Measurements from ENCODE around the gene RNF25. TPM values are rescaled to one million over a fixed set of nuclear protein-coding genes. Genes with fewer than 3 reads are reported as not detected.

The RNF25 gene
- total and polyA plus RNA-seq, 2 of the 8 experiments (the other 6 are each of a cell fraction or from before 2014, with no cell fraction given) = 19.6 to 29.6 TPM

DNA sequence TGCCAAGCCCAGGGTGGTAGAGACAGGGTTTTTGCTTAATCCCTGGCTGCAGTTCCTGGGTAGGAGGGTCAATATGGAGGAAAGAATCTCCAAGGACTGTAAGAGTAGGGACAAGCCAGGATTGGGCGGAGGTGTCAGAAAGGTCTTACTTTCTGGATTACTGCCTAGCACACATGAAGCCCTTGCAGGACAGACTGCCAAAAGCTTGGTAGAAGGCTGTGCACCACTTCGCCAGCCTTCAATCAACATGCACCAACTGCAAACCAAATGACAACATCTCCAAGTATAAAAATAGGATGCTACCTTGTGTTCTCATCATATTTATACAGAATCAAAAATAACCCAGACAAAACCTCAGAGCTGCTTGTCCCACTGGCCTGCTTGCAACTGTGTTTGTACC is 16.1 kb downstream of the RNF25 start:
- Histone ChIP-seq H2BK5ac (ENCODE audit: low read depth, low read length) (no peak overlapping the region), H2BK12ac (ENCODE audit: low read depth, low read length) (no peak overlapping the region), H3K4me3 (ENCODE audit: extremely low read depth in 1 of 4, insufficient read depth in 2 of 4, low read depth in 3 of 4, low read length in 4 of 4) (no peak overlapping the region), H2BK15ac (ENCODE audit: low read length) (no peak overlapping the region), H2AK5ac (ENCODE audit: low read depth, low read length) (no peak overlapping the region), H3K23me2 (ENCODE audit: low read depth, low read length) (peaks cover 10% of the 10 kb centered on the region; the same call in 1 of the 2 replicates), H3K14ac (ENCODE audit: insufficient read length) (no peak overlapping the region), H3K9me3 (ENCODE audit: insufficient read depth in 2 of 2, low read depth in 1 of 2, low read length in 1 of 2) (no peaks in the 10 kb centered on the region), H2BK20ac (ENCODE audit: low read length) (no peak overlapping the region), H3K9ac (replicated peaks in 1 of 4; ENCODE audit: extremely low read depth in 1 of 4, low read depth in 3 of 4, low read length in 3 of 4) (no peak overlapping the region; a peak in 1 of 7 replicates), H3K56ac (replicated peaks; ENCODE audit: insufficient read length, low read depth, low read length) (no peak overlapping the region), H4K8ac (ENCODE audit: extremely low read depth, insufficient read depth, low read length) (no peak overlapping the region), H2BK120ac (replicated peaks; ENCODE audit: low read depth, low read length) (no peak overlapping the region), H4K5ac (ENCODE audit: insufficient read length, low read depth, low read length) (no peak overlapping the region), H3K27ac (ENCODE audit: low read depth, low read length) (no peak overlapping the region), H2AFZ (ENCODE audit: low read length) (no peak overlapping the region), H3K36me3 (ENCODE audit: control insufficient read depth in 2 of 4, insufficient read depth in 4 of 4, low read length in 3 of 4) (peaks cover 21 to 50% (median 29%) of the 10 kb centered on the region in 4 experiments), H3K18ac (ENCODE audit: extremely low read depth, low read length) (no peak overlapping the region), H3K79me1 (ENCODE audit: low read depth, low read length) (0 out of 2 replicates have a peak, but pooled peaks cover 3% of the 10 kb centered on the region), H3K23ac (ENCODE audit: insufficient read length) (no peak overlapping the region), H4K91ac (replicated peaks; ENCODE audit: insufficient read length, low read length) (no peak overlapping the region), H3K4me2 (ENCODE audit: insufficient read depth in 1 of 2, low read depth in 2 of 2, low read length in 2 of 2) (no peak overlapping the region), H3K4me1 (replicated peaks in 1 of 4; ENCODE audit: control insufficient read depth in 3 of 4, insufficient read depth in 4 of 4, low read length in 3 of 4) (peaks cover 0 to 5% (median under 1%) of the 10 kb centered on the region in 4 experiments; a peak in 2 of 7 replicates), H3K27me3 (replicated peaks in 1 of 4; ENCODE audit: control insufficient read depth in 3 of 4, extremely low read depth in 1 of 4, insufficient read depth in 3 of 4, low read length in 3 of 4) (no peaks in the 10 kb centered on the region), H3K79me2 (ENCODE audit: control insufficient read depth in 1 of 2, insufficient read depth in 2 of 2, low read length in 2 of 2) (peaks cover 0 to 7% of the 10 kb centered on the region in 2 experiments; a peak in 1 of 4 replicates), H4K20me1 (replicated peaks in 1 of 2; ENCODE audit: control insufficient read depth in 1 of 2, insufficient read depth in 2 of 2, low read length in 2 of 2) (peaks cover 0 to 6% of the 10 kb centered on the region in 2 experiments), H3K4ac (replicated peaks; ENCODE audit: insufficient read length, low read depth, low read length) (no peak overlapping the region)
- CTCF ChIA-PET (ENCODE audit: partially characterized antibody) = interaction anchor here (2.3 kb wide), 1 partner anchor 32 kb away, joined by 5 read pairs; no protein-coding TSS in a partner anchor
- TF ChIP-seq KDM5A (IDR thresholded peaks at IDR 0.05; ENCODE audit: low read length) = no peak
- TF ChIP-seq POLR2A (IDR thresholded peaks at IDR 0.05; ENCODE audit: control extremely low read depth in 1 of 2, low read depth in 2 of 2, low read length in 2 of 2) = no peak
- no peak for TF ChIP-seq SP2 (IDR thresholded peaks at IDR 0.05; ENCODE audit: low read length)
- TF ChIP-seq RNF2 (IDR thresholded peaks at IDR 0.05; ENCODE audit: borderline replicate concordance, low read depth, low read length, missing control alignments, poor library complexity, severe bottlenecking) = no peak
- no peak for DNase-seq (ENCODE audit: low read depth in 1 of 2, low spot score in 2 of 2)
- no peak for FAIRE-seq
- WGBS, 2 experiments (ENCODE audit: extremely low coverage in 1 of 2, insufficient coverage in 1 of 2, insufficient read length in 1 of 2, insufficient replicate concordance in 2 of 2, low coverage in 1 of 2, low lambda C conversion rate in 2 of 2, missing lambda C conversion rate in 1 of 2) = 94% methylated on average over 2 of the region's 2 CpGs; no CpG with 5 or more reads in 1 of the 2 experiments
- POLR2A ChIA-PET (ENCODE audit: partially characterized antibody) = interaction anchor here (1.1 to 1.6 kb wide), 4 partner anchors 12 to 90 kb away, joined by 3 to 5 read pairs (median 3); partner anchors contain the start of gene USP37

Data from H1 (cell line).